Measurements from ENCODE around the gene C3orf20. TPM values are rescaled to one million over a fixed set of nuclear protein-coding genes. Genes with fewer than 3 reads are reported as not detected.

C3orf20 gene
- total and polyA plus RNA-seq, 2 experiments from 2014 or later: not detected

DNA sequence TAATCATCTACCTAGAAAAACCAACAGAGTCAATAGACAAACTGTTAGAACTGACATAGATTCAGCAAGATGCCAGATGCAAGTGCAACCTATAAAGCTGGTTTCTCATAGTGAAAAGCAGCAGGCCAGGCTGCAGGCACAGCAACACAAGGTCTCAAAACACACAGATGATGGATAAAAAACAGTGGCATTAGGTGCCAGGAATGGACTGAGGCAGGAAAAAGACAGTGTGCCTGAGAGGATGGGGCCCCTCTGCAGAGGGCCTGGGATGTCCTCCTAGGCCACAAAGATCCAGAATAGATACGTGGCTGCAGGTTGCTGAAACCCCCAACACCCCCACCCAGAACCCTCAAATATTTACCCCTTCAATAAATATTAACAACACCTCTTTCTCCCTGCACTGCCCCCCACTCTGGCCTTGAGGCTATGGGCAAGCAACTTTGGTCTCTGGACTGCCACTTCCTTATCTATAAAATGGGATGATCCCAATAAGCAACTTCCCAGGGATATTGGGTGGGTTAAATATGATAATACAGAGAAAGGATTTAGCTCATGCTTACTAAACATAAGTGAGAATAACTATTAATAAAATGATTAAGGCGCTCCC lies 108.6 kb downstream of the C3orf20 start (continued):
- TF ChIP-seq, protein P1, sequence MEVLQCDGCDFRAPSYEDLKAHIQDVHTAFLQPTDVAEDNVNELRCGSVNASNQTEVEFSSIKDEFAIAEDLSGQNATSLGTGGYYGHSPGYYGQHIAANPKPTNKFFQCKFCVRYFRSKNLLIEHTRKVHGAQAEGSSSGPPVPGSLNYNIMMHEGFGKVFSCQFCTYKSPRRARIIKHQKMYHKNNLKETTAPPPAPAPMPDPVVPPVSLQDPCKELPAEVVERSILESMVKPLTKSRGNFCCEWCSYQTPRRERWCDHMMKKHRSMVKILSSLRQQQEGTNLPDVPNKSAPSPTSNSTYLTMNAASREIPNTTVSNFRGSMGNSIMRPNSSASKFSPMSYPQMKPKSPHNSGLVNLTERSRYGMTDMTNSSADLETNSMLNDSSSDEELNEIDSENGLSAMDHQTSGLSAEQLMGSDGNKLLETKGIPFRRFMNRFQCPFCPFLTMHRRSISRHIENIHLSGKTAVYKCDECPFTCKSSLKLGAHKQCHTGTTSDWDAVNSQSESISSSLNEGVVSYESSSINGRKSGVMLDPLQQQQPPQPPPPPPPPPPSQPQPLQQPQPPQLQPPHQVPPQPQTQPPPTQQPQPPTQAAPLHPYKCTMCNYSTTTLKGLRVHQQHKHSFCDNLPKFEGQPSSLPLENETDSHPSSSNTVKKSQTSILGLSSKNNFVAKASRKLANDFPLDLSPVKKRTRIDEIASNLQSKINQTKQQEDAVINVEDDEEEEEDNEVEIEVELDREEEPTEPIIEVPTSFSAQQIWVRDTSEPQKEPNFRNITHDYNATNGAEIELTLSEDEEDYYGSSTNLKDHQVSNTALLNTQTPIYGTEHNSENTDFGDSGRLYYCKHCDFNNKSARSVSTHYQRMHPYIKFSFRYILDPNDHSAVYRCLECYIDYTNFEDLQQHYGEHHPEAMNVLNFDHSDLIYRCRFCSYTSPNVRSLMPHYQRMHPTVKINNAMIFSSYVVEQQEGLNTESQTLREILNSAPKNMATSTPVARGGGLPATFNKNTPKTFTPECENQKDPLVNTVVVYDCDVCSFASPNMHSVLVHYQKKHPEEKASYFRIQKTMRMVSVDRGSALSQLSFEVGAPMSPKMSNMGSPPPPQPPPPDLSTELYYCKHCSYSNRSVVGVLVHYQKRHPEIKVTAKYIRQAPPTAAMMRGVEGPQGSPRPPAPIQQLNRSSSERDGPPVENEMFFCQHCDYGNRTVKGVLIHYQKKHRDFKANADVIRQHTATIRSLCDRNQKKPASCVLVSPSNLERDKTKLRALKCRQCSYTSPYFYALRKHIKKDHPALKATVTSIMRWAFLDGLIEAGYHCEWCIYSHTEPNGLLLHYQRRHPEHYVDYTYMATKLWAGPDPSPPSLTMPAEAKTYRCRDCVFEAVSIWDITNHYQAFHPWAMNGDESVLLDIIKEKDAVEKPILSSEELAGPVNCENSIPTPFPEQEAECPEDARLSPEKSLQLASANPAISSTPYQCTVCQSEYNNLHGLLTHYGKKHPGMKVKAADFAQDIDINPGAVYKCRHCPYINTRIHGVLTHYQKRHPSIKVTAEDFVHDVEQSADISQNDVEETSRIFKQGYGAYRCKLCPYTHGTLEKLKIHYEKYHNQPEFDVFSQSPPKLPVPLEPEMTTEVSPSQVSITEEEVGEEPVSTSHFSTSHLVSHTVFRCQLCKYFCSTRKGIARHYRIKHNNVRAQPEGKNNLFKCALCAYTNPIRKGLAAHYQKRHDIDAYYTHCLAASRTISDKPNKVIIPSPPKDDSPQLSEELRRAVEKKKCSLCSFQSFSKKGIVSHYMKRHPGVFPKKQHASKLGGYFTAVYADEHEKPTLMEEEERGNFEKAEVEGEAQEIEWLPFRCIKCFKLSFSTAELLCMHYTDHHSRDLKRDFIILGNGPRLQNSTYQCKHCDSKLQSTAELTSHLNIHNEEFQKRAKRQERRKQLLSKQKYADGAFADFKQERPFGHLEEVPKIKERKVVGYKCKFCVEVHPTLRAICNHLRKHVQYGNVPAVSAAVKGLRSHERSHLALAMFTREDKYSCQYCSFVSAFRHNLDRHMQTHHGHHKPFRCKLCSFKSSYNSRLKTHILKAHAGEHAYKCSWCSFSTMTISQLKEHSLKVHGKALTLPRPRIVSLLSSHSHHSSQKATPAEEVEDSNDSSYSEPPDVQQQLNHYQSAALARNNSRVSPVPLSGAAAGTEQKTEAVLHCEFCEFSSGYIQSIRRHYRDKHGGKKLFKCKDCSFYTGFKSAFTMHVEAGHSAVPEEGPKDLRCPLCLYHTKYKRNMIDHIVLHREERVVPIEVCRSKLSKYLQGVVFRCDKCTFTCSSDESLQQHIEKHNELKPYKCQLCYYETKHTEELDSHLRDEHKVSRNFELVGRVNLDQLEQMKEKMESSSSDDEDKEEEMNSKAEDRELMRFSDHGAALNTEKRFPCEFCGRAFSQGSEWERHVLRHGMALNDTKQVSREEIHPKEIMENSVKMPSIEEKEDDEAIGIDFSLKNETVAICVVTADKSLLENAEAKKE (CRISPR knock-in tag; IDR thresholded peaks at IDR 0.05): no peak
- TF ChIP-seq, protein P2, sequence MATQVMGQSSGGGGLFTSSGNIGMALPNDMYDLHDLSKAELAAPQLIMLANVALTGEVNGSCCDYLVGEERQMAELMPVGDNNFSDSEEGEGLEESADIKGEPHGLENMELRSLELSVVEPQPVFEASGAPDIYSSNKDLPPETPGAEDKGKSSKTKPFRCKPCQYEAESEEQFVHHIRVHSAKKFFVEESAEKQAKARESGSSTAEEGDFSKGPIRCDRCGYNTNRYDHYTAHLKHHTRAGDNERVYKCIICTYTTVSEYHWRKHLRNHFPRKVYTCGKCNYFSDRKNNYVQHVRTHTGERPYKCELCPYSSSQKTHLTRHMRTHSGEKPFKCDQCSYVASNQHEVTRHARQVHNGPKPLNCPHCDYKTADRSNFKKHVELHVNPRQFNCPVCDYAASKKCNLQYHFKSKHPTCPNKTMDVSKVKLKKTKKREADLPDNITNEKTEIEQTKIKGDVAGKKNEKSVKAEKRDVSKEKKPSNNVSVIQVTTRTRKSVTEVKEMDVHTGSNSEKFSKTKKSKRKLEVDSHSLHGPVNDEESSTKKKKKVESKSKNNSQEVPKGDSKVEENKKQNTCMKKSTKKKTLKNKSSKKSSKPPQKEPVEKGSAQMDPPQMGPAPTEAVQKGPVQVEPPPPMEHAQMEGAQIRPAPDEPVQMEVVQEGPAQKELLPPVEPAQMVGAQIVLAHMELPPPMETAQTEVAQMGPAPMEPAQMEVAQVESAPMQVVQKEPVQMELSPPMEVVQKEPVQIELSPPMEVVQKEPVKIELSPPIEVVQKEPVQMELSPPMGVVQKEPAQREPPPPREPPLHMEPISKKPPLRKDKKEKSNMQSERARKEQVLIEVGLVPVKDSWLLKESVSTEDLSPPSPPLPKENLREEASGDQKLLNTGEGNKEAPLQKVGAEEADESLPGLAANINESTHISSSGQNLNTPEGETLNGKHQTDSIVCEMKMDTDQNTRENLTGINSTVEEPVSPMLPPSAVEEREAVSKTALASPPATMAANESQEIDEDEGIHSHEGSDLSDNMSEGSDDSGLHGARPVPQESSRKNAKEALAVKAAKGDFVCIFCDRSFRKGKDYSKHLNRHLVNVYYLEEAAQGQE (IDR thresholded peaks at IDR 0.05; ENCODE audit: unreplicated experiment): no peak
- TF ChIP-seq ETS1 (IDR thresholded peaks at IDR 0.05) (no peak), CREB1 (CRISPR knock-in tag; IDR thresholded peaks at IDR 0.05; ENCODE audit: low read depth) (no peak), EZH2phosphoT487 (IDR thresholded peaks at IDR 0.05; ENCODE audit: unreplicated experiment) (no peak), ZNF331 (CRISPR knock-in tag; IDR thresholded peaks at IDR 0.05; ENCODE audit: low read depth) (no peak)
